ENCODE data around the gene PHF2. TPM values are rescaled to one million over a fixed set of nuclear protein-coding genes. Genes with fewer than 3 reads are reported as not detected.
A peak's percentile ranks its signal among the peaks of the same experiment; 100 is the strongest.

PHF2 gene
- total RNA-seq, 2 experiments from 2014 or later, result 16.0 to 16.2 TPM

GRCh38 chr9:93680443-93681268, 104.3 kb downstream of the PHF2 start:
- ChIA-PET POLR2A (interaction anchor here (0.5 kb wide), 1 partner anchor 11 kb away, joined by 3 read pairs; no protein-coding TSS in a partner anchor), CTCF (interaction anchor here (0.9 to 4.3 kb wide), 3 partner anchors 279 to 533 kb away, joined by 3 to 40 read pairs (median 11); no protein-coding TSS in a partner anchor)
- intact Hi-C loops (cut with micrococcal nuclease), result loop anchor here (5.0 kb wide), 2 partner anchors 267 to 532 kb away; no protein-coding TSS in a partner anchor
- H3K4me1 Mint-ChIP-seq (ENCODE audit: low read depth), result no peaks in the 10 kb centered on the region
- peaks cover 9% of the 10 kb centered on the region for H3K36me3 Mint-ChIP-seq
- no peak overlapping the region for H3K4me3 Mint-ChIP-seq
- no peaks in the 10 kb centered on the region for H3K27me3 Mint-ChIP-seq
- H3K9me3 Mint-ChIP-seq, result no peaks in the 10 kb centered on the region
- H3K27ac Mint-ChIP-seq, result no peak overlapping the region
- peak; percentile 3 for DNase-seq

DNA sequence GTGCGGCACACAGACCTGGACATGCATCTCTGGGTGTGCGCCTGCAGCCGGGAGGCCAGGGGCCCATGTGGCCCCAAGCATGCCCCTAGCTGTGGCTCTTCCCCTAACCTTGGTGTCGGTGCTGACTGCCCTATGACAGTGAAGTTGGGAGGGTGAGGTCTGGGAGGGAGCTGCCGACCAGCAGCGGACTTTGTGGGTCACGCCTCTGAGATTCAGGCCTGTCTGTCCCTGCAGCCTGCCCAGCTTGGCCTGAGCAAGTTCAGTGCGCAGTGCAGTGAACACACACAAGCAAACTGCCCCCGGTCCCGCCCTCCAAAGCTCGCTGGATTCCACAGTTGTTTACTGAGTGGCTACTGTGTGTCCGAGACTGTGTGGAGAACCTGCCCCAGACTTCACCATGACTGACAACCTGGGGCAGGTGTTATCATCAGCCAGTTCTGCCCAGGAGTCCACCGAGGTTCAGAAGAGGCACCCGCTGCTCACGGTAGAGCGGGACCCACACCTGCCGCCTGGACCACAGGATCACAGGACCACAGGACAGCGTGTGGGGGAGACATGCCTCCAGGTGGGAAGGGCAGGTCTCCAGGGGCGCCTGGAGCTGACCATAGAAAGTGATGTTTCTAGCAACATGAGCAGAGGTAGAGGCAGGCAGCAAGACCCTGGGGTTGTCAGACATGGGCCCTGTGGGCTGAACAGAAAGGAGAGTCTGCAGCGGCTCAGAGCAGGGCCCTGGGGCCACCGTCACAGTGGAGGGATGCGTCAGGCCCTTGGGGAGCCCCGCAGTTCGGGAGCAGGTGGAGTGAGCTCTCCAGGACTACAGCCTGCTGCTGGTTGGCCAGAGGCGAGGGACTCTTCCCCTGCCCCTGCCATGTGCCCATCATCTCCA, 105.1 kb downstream of the PHF2 start:
- H3K27ac Mint-ChIP-seq, result no peak overlapping the region
- H3K27me3 Mint-ChIP-seq, result peaks cover 4% of the 10 kb centered on the region
- POLR2A ChIA-PET, result no interaction called here
- CTCF ChIA-PET, result interaction anchor here (0.9 to 4.3 kb wide), 9 partner anchors 9 to 532 kb away, joined by 3 to 40 read pairs (median 6); no protein-coding TSS in a partner anchor
- intact Hi-C loops (cut with micrococcal nuclease), result loop anchor here (1.0 to 5.0 kb wide), 4 partner anchors 266 to 531 kb away; no protein-coding TSS in a partner anchor
- H3K4me1 Mint-ChIP-seq (ENCODE audit: low read depth), result no peaks in the 10 kb centered on the region
- peak; percentile 5 for DNase-seq
- H3K36me3 Mint-ChIP-seq, result peaks cover 6% of the 10 kb centered on the region
- no peaks in the 10 kb centered on the region for H3K9me3 Mint-ChIP-seq
- no peak overlapping the region for H3K4me3 Mint-ChIP-seq

DNA sequence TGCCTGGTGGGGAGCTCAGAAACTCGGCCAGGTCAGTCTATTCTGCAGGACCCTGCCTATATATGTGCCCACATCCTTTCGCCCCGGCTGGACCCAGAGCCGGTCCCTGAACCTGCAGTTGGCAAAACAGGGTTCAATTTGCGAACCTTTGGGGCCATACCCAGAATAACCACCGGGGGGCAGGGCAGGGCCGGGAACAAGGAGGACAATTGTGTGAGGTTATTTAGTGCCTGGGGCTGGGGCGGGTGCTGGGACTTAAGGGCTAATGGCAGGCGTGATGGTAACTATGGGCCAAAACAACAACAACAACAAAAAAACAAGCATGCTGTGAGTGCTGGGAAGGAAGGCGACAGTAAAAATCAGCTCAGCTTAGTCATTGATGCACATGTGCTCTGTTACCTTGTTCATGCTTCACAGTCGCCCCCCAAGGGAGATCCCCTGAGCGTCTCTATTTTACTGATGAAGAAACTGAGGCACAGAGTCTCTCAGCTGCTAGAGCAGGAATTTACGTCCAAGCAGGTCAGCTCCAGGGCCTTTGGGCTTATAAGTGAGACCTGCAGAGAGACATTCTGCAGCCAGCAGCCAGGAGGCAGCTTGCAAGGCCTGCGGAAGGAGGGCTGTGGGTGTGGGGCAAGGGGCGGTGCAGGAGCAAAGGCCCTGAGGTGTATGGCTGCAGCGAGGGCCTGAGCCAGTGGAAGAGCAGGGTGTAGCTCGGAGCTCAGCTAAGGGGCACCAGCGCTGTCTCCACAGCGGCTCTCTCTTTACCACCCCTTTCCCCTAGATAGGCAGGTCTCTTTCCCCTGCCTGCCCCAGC, 106.0 kb downstream of the PHF2 start:
- intact Hi-C loops (cut with micrococcal nuclease), result loop anchor here (1.0 to 5.0 kb wide), 4 partner anchors 265 to 530 kb away; no protein-coding TSS in a partner anchor
- ChIA-PET CTCF (interaction anchor here (0.9 to 4.3 kb wide), 12 partner anchors 9 to 531 kb away, joined by 3 to 40 read pairs (median 4); no protein-coding TSS in a partner anchor), POLR2A (no interaction called here)

DNA sequence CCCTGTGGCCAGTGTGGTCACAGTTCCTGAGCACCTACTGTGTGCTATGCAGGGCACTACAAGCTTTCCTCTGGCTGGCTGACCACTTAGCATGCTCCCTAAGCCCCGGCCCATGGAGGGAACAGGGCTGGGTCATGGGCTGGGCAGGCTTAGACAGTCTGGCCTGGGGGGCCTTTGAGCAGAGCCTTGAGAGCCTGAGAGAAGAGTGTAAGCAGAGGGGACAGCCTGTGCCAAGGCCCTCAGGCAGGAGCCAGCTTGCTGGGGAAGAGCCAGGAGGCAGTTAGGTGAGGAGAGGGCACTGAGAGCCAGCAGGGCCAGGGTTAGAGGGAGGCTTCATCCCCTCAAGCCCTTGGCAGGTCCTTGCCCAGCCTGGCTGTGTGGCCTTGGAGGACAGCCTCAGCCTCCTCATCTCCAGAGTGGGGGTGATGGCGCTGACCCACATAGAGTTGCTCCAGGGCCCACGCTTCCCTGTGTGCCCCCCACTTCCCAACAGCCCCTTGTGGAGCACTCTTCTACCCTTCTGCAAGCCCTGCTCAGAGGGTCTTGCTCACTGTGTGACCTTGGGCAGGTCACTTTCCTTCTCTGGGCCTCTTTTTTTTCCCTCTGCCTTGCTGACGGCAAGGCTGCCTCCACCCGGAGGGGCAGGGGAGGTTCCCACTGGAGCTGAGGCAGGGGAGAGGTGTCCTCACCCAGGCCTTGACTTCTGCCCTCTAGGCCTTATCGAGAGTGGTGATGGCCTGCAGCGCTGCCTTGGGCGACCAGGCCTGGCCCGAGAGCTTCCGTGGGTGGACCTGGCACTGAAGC, 107.1 kb downstream of the PHF2 start:
- peaks cover 6% of the 10 kb centered on the region for H3K27me3 Mint-ChIP-seq
- no peak overlapping the region for H3K4me3 Mint-ChIP-seq
- H3K36me3 Mint-ChIP-seq, result no peaks in the 10 kb centered on the region
- no peak overlapping the region for H3K27ac Mint-ChIP-seq
- H3K4me1 Mint-ChIP-seq (ENCODE audit: low read depth), result no peaks in the 10 kb centered on the region
- peak; percentile 5 for DNase-seq
- intact Hi-C loops (cut with micrococcal nuclease), result loop anchor here (2.0 to 5.0 kb wide), 3 partner anchors 264 to 529 kb away; no protein-coding TSS in a partner anchor
- POLR2A ChIA-PET, result no interaction called here
- CTCF ChIA-PET, result interaction anchor here (1.0 to 4.3 kb wide), 6 partner anchors 7 to 530 kb away, joined by 3 to 40 read pairs (median 6); no protein-coding TSS in a partner anchor
- peaks cover 3% of the 10 kb centered on the region for H3K9me3 Mint-ChIP-seq

More for the DNA sequence above, 106.0 kb downstream of the PHF2 start:
- Mint-ChIP-seq H3K36me3 (peaks cover 6% of the 10 kb centered on the region), H3K9me3 (no peaks in the 10 kb centered on the region), H3K4me1 (ENCODE audit: low read depth) (no peaks in the 10 kb centered on the region), H3K27me3 (peaks cover 6% of the 10 kb centered on the region), H3K27ac (no peak overlapping the region), H3K4me3 (no peak overlapping the region)
- DNase-seq, result peak; percentile 76

GRCh38 chr9:93684161-93684765, 107.9 kb downstream of the PHF2 start:
- intact Hi-C loops (cut with micrococcal nuclease), result loop anchor here (5.0 kb wide), 2 partner anchors 263 to 528 kb away; no protein-coding TSS in a partner anchor
- peaks cover 9% of the 10 kb centered on the region for H3K9me3 Mint-ChIP-seq
- CTCF ChIA-PET, result no interaction called here

DNA sequence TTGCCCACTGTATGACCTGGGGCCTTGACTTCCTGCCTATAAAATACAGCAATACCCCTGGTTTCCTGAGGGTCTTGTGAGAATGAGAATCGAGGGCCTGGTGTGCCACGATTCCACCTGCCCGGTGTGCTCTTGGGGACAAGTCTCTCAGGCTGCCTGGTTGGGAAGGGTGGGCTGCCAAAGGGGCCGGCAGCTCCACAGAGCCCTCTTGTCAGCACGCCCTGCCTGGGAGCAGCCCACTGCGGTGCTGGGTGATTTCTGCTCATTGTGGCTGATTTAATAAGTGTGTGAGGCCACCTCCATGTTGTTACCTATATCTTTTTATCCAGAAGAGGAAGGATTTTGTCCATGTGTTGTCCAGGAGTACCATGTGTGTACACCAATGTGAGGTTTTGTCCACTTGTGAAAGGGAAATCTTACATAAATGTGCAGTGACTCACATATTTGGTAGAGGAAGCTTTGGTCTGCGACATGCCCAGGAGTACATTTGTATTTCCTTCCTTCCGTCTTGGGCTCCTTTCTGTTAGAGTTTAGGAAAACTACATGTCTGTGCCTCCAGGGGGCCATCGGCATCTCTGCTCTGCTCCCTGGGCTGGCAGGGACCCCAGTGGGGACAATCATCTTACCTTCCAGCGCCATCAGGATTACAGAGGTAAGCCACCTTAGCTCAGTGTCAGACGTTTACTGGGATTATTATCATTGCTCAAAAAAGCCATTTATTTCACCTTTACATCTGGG, 108.6 kb downstream of the PHF2 start:
- POLR2A ChIA-PET, result no interaction called here
- Mint-ChIP-seq H3K4me3 (no peak overlapping the region), H3K27ac (no peak overlapping the region), H3K27me3 (peaks cover 6% of the 10 kb centered on the region), H3K9me3 (peaks cover 12% of the 10 kb centered on the region), H3K36me3 (no peaks in the 10 kb centered on the region), H3K4me1 (ENCODE audit: low read depth) (no peaks in the 10 kb centered on the region)
- CTCF ChIA-PET, result no interaction called here
- intact Hi-C loops (cut with micrococcal nuclease), result loop anchor here (5.0 kb wide), 2 partner anchors 262 to 527 kb away; no protein-coding TSS in a partner anchor
- no peak for DNase-seq

More at GRCh38 chr9:93684161-93684765, 107.9 kb downstream of the PHF2 start:
- H3K36me3 Mint-ChIP-seq, result no peaks in the 10 kb centered on the region
- no peak overlapping the region for H3K4me3 Mint-ChIP-seq
- POLR2A ChIA-PET, result no interaction called here
- H3K27ac Mint-ChIP-seq, result no peak overlapping the region
- DNase-seq, result no peak
- H3K4me1 Mint-ChIP-seq (ENCODE audit: low read depth), result no peaks in the 10 kb centered on the region
- H3K27me3 Mint-ChIP-seq, result peaks cover 6% of the 10 kb centered on the region

DNA sequence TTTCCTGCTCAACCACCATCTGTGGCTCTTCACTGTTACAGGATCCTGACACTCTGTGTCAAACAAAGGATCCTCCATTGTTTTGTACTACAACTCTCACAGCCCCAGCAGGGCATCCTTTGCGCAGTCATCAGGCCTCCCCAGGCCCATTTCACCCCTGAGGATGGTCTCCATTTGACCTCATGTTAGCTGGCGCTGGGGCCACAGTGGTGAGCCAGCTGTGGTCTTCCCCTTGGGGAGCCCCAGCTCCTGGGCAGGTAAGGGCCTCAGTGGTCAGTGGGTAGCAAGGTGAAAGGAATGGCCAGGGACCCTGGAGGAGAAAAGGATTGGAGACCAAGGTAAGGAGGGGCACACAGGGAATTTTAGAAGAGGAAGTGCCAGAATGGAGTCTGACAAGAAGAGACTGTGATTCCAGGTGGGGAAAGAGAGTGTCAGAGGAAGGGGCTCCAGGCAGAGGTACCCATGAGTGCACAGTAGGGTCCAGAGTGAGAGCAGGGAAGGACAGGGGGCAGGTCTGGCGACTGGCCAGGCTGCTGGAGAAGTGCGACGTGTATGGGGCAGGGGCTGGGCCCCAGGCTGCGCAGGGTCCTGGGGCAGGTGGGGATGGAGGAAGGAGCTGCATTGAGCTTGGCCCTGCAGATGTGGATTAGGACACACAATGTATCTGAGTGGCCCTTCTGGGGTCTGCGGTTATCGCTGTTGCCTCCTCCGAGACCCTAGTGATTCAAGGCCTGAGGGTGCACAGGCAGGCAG, 109.9 kb downstream of the PHF2 start:
- DNase-seq, result no peak
- Mint-ChIP-seq H3K4me1 (ENCODE audit: low read depth) (no peaks in the 10 kb centered on the region), H3K4me3 (no peak overlapping the region), H3K9me3 (peaks cover 22% of the 10 kb centered on the region), H3K27ac (no peak overlapping the region), H3K27me3 (peaks cover 8% of the 10 kb centered on the region), H3K36me3 (peaks cover 4% of the 10 kb centered on the region)
- intact Hi-C loops (cut with micrococcal nuclease), result no loop called here
- ChIA-PET CTCF (interaction anchor here (1.1 kb wide), 1 partner anchor 23 kb away, joined by 3 read pairs; no protein-coding TSS in a partner anchor), POLR2A (no interaction called here)

GRCh38 chr9:93686880-93687236, 110.5 kb downstream of the PHF2 start:
- Mint-ChIP-seq H3K9me3 (peaks cover 22% of the 10 kb centered on the region), H3K4me3 (no peak overlapping the region), H3K36me3 (peaks cover 4% of the 10 kb centered on the region), H3K27ac (no peak overlapping the region), H3K27me3 (peaks cover 8% of the 10 kb centered on the region), H3K4me1 (ENCODE audit: low read depth) (no peaks in the 10 kb centered on the region)
- intact Hi-C loops (cut with micrococcal nuclease), result no loop called here
- POLR2A ChIA-PET, result no interaction called here
- CTCF ChIA-PET, result no interaction called here
- no peak for DNase-seq

- no peak for DNase-seq
- Mint-ChIP-seq H3K4me1 (ENCODE audit: low read depth) (no peaks in the 10 kb centered on the region), H3K36me3 (peaks cover 4% of the 10 kb centered on the region), H3K27ac (no peak overlapping the region), H3K9me3 (peaks cover 22% of the 10 kb centered on the region), H3K27me3 (peaks cover 11% of the 10 kb centered on the region), H3K4me3 (no peak overlapping the region)
- ChIA-PET POLR2A (interaction anchor here (0.6 kb wide), 1 partner anchor 285 kb away, joined by 3 read pairs; no protein-coding TSS in a partner anchor), CTCF (interaction anchor here (1.4 kb wide), 1 partner anchor 8 kb away, joined by 3 read pairs; no protein-coding TSS in a partner anchor)
- intact Hi-C loops (cut with micrococcal nuclease), result no loop called here
These were observed 114.2 kb downstream of the PHF2 start for GRCh38 chr9:93690618-93691017.

Measured in activated CD4-positive, alpha-beta memory T cell treated with anti-CD3 and anti-CD28 coated beads for 36 hours (primary cell).